Measurements from ENCODE around the gene EFNA2. TPM values are rescaled to one million over a fixed set of nuclear protein-coding genes. Genes with fewer than 3 reads are reported as not detected.
A peak's percentile ranks its signal among the peaks of the same experiment; 100 is the strongest.

EFNA2 gene
- total RNA-seq, result under 0.01 TPM in 1 of 2 replicates, not detected in the other

- DNase-seq (ENCODE audit: low read depth in 2 of 2), result no peak
Observed at GRCh38 chr19:1285737-1286360, at the start of gene EFNA2. EFNA2 (plus strand) TSS chr19:1285873; CDS start chr19:1286169, 296 bp downstream.

- no peak for DNase-seq (ENCODE audit: low read depth in 2 of 2)
Observed at GRCh38 chr19:1236576-1236975, 49.1 kb upstream of the EFNA2 start.

- peak; percentile 35 to 64 for DNase-seq (ENCODE audit: low read depth in 2 of 2)
Observed at GRCh38 chr19:1237027-1237659, 48.5 kb upstream of the EFNA2 start.

- DNase-seq (ENCODE audit: low read depth in 2 of 2), result peak in 1 of 2 donors; percentile 43
Observed at GRCh38 chr19:1237754-1238368, 47.8 kb upstream of the EFNA2 start, which contains the start of gene CBARP. CBARP (minus strand) TSS chr19:1238005; CDS start chr19:1236100, 1,905 bp downstream.

- no peak for DNase-seq (ENCODE audit: low read depth in 2 of 2)
Observed at GRCh38 chr19:1238369-1239303, 47.0 kb upstream of the EFNA2 start.

DNA sequence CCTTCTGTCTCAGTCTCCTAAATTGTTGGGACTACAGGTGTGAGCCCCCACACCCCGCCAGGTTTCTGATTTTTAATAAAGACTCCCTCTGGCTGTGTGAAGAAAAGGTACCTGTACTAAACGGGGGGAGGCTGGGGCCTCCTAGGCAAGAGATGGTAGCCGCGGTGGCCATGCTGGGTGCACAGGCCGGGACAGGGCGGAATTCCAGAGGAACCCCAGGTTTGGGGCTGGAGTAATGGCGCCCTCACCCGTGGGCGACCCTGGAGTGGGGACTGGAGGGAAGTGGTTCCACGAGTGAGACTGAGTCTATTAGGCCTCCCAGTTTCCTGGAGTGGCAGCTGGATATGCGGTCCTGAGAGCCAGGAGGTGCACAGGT lies 46.3 kb upstream of the EFNA2 start:
- no peak for DNase-seq (ENCODE audit: low read depth in 2 of 2)

GRCh38 chr19:1239796-1240737 lies 45.6 kb upstream of the EFNA2 start:
- DNase-seq (ENCODE audit: low read depth in 2 of 2), result peak; percentile 92 to 96

DNA sequence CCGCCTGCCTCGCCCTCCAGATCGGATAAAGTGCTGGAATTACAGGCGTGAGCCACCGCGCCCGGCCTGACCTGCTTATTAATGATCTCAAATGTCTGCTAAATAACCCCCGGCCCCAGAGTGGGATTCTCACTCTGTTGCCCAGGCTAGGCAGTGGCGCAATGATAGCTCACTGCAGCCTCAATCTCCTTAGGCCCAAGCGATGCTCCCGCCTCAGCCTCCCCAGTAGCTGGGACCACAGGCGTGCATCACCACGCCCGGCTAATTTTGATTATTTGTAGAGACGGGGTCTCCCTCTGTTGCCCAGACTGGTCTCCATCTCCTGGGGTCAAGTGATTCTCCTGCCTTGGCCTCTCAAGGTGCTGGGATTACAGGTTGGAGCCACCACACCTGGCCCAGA lies 44.7 kb upstream of the EFNA2 start:
- DNase-seq (ENCODE audit: low read depth in 2 of 2), result no peak

DNA sequence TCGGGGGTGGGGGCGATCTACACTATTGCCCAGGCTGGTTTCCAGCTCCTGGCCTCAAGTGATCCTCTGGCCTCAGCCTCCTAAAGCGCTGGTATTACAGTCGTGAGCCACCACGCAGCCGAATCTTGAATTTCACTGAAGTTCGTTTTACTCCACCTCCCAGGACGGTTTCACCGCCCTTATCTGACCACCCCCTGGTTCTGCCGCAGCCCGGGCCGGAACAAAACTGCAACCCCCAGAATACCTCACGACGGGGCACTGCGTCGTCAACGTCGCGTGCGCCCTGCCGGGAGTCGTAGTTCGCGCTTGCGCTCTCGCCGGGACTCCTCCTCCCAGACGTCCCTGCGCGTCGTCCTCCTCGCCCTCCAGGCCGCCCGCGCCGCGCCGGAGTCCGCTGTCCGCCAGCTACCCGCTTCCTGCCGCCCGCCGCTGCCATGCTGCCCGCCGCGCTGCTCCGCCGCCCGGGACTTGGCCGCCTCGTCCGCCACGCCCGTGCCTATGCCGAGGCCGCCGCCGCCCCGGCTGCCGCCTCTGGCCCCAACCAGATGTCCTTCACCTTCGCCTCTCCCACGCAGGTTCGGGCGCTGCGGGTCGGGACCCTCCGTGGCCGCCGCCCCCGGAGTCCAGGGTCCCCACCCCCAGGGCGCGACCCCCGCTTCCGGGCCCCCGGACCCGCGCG lies 44.1 kb upstream of the EFNA2 start, which contains the start of gene ATP5F1D:
TSS of gene ATP5F1D (plus strand) at position 335 of the 679 bp plus-strand sequence. CDS start at position 435, 100 bp downstream.
- peak; percentile 96 for DNase-seq (ENCODE audit: low read depth in 2 of 2)

DNA sequence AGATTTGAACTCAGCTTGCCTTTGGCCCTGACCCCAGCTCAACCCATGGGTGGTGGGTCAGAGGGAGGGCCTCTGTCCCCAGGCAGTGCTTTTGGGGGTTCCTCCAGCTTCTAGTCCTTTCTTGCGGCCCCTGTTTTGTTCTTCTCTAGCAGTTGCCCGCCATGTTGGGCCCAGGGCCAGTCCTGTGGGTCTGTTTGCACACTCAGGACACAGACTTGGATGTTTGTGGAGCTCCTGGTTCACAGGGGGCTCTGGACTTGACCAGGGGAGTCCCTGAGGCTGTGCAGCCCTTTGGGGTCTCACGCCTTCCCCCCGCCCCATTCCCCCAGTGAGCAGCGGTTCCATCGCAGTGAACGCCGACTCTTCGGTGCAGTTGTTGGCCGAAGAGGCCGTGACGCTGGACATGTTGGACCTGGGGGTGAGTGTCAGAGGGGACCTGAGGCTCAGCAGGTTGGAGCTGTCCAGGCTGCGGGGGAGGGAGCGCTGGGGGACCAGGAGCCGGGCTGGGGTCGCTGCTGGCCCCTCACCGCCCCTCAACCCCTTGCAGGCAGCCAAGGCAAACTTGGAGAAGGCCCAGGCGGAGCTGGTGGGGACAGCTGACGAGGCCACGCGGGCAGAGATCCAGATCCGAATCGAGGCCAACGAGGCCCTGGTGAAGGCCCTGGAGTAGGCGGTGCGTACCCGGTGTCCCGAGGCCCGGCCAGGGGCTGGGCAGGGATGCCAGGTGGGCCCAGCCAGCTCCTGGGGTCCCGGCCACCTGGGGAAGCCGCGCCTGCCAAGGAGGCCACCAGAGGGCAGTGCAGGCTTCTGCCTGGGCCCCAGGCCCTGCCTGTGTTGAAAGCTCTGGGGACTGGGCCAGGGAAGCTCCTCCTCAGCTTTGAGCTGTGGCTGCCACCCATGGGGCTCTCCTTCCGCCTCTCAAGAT lies 41.6 kb upstream of the EFNA2 start:
- peak; percentile 83 to 86 for DNase-seq (ENCODE audit: low read depth in 2 of 2)

DNA sequence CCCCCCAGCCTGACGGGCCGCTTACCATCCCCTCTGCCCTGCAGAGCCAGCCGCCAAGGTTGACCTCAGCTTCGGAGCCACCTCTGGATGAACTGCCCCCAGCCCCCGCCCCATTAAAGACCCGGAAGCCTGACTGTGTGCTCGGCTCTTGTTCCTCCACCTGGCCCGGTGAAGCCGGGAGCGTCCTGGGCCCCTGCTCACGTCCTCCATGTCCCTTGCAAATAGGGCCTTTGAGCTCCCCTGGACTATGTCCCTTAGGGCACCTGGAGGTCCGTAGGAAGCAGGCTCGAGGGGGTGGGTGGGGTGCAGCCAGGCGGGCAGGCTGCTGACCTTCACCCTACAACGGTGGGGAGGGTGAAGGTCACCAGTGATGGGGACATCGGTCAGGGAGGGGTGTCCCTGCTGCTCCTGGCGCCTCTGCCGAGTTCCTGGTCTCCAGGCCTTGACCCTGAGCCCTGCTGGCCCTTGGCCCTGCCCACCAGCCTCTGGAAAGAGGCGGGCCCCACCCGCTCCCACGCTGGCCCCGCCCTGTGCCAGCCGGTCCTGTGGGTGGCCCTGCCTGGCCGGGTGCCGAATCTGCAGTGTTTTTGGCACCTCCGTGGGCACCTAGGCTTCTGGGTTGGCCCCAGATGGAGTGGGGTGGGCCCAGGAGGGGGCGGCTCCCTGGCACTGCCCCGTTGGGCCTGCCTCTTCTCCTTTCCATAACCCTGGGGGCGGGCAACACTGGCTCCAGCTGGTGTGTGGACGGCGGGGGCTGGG lies 40.8 kb upstream of the EFNA2 start:
- no peak for DNase-seq (ENCODE audit: low read depth in 2 of 2)

DNA sequence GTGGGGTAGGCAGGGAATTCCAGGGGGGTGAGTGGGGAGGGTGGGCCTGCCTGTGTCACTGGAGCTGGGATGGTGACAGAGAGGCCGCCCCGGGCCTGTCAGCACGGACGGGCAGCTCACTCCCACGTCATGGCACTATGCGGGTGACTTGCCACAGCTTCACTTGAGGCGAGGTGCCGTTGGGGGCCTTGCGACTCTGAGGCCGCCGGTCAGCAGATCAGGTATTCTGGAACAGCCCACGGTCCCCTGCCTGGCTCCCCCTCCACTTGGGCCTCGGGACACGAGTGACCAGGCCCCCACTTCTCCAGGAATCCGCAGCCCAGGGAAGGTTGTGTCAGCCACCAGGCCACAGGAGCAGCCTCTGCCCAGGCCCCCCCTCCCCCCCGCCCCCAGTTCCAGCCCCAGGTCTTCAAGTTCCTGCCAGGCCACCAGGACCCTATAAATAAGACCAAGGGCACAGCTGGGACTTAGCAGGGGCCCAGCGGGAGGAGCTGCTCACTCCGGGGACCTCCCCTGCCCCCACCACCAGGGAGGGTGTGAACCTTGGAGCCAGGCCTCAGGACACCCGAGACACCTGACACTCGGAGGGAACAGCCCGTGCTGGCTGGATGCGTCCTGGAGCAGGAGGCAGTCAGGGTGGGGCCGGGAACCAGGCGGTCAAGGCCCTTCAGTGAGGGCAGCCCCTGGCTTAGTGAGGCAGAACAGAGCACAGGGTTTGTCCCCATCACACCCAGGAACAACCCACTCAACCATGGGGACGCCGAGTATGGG lies 40.0 kb upstream of the EFNA2 start:
- no peak for DNase-seq (ENCODE audit: low read depth in 2 of 2)

DNA sequence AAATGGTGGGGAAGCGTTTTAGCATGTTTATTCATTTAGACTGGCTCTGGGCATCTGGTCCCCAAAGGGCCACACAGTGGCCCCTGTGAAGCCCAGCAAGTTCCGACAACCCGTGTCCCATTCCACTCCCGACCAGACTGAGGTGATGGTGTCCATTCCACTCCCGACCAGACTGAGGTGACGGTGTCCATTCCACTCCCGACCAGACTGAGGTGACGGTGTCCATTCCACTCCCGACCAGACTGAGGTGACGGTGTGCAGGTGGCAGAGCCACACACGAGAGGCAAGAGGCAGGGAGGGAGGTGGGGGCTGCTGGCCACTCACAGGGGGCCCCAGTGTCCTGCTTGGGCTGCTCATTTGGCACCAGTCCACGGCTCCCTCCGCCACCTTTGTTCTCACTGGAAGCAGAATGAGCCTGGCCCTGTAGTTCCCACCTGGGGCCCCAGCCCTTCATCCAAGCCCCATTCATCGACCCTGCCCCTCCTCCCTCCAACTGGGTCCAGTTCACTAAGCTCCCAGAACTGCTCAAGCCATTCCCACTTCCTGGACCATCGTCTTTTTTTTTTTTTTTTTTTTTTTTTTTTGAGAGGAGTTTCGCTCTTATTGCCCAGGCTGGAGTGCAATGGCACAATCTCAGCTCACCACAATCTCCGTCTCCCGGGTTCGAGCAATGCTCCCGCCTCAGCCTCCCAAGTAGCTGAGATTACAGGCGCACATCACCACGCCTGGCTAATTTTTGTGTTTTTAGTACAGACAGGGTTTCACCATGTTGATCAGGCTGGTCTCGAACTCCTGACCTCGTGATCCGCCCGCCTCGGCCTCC lies 39.2 kb upstream of the EFNA2 start:
- DNase-seq (ENCODE audit: low read depth in 2 of 2), result peak in 1 of 2 donors; percentile 50

GRCh38 chr19:1247748-1248138 lies 37.9 kb upstream of the EFNA2 start:
- DNase-seq (ENCODE audit: low read depth in 2 of 2), result no peak

GRCh38 chr19:1248139-1248785 lies 37.4 kb upstream of the EFNA2 start, which contains the start of gene MIDN:
MIDN (plus strand) TSS chr19:1248583; CDS start chr19:1250297, 1,714 bp downstream.
- DNase-seq (ENCODE audit: low read depth in 2 of 2), result peak; percentile 94
